PC-3 (cell line): ENCODE measurements around the gene AGAP4.
"Not testable (repeated sequence)": the region's sequence is repeated elsewhere in the genome, so short reads cannot be mapped to it uniquely, and the experiment has no call there.

Experiments used
- EZH2 ChIP-seq: fragments of 300-600 bp; sonication (generic); IDR thresholded peaks from one replicate; pipeline ENCODE4 v1.6.1; 2017; ENCODE audit warnings: antibody characterized with exemption, mild to moderate bottlenecking, low read length; ENCODE audit not compliant: unreplicated experiment
- TF ChIP-seq, protein P1 (sequence below): fragments of 300-600 bp; sonication (generic); conservative IDR thresholded peaks from 2 replicates; pipeline ENCODE4 v1.5.1; 2017; ENCODE audit warnings: antibody characterized with exemption, low read depth, mild to moderate bottlenecking, low read length

DNA sequence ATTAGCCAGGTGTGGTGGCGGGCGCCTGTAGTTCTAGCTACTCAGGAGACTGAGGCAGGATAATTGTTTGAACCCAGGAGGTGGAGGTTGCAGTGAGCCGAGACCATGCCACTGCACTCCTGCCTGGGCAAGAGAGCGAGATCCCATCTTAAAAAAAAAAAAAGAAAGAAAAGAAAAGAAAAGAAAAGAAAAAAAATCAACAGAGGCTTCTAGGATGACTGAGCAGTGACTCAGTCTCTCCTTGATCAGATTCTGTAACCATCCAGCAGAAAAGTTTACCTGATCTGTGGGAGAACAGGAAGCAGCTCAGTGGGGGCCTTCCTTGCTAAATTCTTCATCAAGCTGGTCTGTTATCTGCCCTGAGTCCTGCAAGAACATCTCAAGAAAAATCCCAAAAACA is 33.2 kb downstream of the AGAP4 start:
- TF ChIP-seq, protein P1, sequence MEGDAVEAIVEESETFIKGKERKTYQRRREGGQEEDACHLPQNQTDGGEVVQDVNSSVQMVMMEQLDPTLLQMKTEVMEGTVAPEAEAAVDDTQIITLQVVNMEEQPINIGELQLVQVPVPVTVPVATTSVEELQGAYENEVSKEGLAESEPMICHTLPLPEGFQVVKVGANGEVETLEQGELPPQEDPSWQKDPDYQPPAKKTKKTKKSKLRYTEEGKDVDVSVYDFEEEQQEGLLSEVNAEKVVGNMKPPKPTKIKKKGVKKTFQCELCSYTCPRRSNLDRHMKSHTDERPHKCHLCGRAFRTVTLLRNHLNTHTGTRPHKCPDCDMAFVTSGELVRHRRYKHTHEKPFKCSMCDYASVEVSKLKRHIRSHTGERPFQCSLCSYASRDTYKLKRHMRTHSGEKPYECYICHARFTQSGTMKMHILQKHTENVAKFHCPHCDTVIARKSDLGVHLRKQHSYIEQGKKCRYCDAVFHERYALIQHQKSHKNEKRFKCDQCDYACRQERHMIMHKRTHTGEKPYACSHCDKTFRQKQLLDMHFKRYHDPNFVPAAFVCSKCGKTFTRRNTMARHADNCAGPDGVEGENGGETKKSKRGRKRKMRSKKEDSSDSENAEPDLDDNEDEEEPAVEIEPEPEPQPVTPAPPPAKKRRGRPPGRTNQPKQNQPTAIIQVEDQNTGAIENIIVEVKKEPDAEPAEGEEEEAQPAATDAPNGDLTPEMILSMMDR = not testable (repeated sequence)
- not testable (repeated sequence) for TF ChIP-seq EZH2
